GM23338 (cell line): ENCODE results near the gene DSC2. TPM values are rescaled to one million over a fixed set of nuclear protein-coding genes. Genes with fewer than 3 reads are reported as not detected.

ENCODE experiments used
- ATAC-seq: fragments of 200-7000 bp; cut with Tn5 transposase; 3 replicates; pipeline ENCODE4 v1.9.1; 2020
- DNase-seq: peaks from one replicate; pipeline ENCODE4 v3.0.0-alpha.2; 2015; ENCODE audit warnings: low spot score
- H2AFZ ChIP-seq: fragments of 200-600 bp; sonication (generic); 2 replicates; pipeline ENCODE4 v1.8.0; 2016; ENCODE audit warnings: antibody characterized with exemption, mild to moderate bottlenecking, moderate library complexity
- H3F3A ChIP-seq: fragments of 200-600 bp; sonication (generic); replicated peaks from 2 replicates; pipeline ENCODE4 v1.8.0; 2017; ENCODE audit warnings: antibody characterized with exemption, mixed run types, low read depth
- H3K27ac ChIP-seq: fragments of 200-600 bp; sonication (generic); 2 replicates; pipeline ENCODE4 v1.6.1; 2016; ENCODE audit warnings: low read depth
- H3K27me3 ChIP-seq: fragments of 200-600 bp; sonication (generic); 2 replicates; pipeline ENCODE4 v1.8.0; 2016; ENCODE audit warnings: mild to moderate bottlenecking, mixed run types, moderate library complexity; ENCODE audit not compliant: insufficient read depth
- H3K36me3 ChIP-seq: fragments of 200-600 bp; sonication (generic); 2 replicates; pipeline ENCODE4 v1.8.0; 2016; ENCODE audit warnings: mild to moderate bottlenecking; ENCODE audit not compliant: insufficient read depth
- H3K4me1 ChIP-seq: fragments of 200-600 bp; sonication (generic); 2 replicates; pipeline ENCODE4 v1.8.0; 2016; ENCODE audit warnings: mild to moderate bottlenecking, moderate library complexity; ENCODE audit not compliant: insufficient read depth
- H3K4me2 ChIP-seq: fragments of 200-600 bp; sonication (generic); 2 replicates; pipeline ENCODE4 v1.7.1; 2017; ENCODE audit warnings: mixed run types
- H3K4me3 ChIP-seq: fragments of 200-600 bp; sonication (generic); 2 replicates; pipeline ENCODE4 v1.6.1; 2016; ENCODE audit warnings: mixed run types
- H3K79me2 ChIP-seq: fragments of 200-600 bp; sonication (generic); replicated peaks from 2 replicates; pipeline ENCODE4 v1.8.0; 2017; ENCODE audit warnings: mild to moderate bottlenecking; ENCODE audit not compliant: insufficient read depth
- H3K9me2 ChIP-seq: fragments of 200-600 bp; sonication (generic); 2 replicates; pipeline ENCODE4 v1.8.0; 2017; ENCODE audit not compliant: insufficient read depth
- H4K20me1 ChIP-seq: fragments of 200-600 bp; sonication (generic); replicated peaks from 2 replicates; pipeline ENCODE4 v1.8.0; 2017; ENCODE audit warnings: mild to moderate bottlenecking; ENCODE audit not compliant: insufficient read depth
- H3K27ac Mint-ChIP-seq: 2 replicates; pipeline ENCODE4 v1.8.0; 2020; ENCODE audit warnings: inconsistent platforms, mild to moderate bottlenecking, moderate library complexity, mixed read lengths
- H3K27me3 Mint-ChIP-seq: 3 replicates; pipeline ENCODE4 v1.8.0; 2022; ENCODE audit warnings: low read depth, mild to moderate bottlenecking, moderate library complexity, mixed read lengths, inconsistent platforms; ENCODE audit not compliant: insufficient read depth, poor library complexity
- H3K36me3 Mint-ChIP-seq: 3 replicates; pipeline ENCODE4 v1.8.0; 2021; ENCODE audit warnings: low read depth, mild to moderate bottlenecking, inconsistent platforms, moderate library complexity, mixed read lengths
- H3K4me1 Mint-ChIP-seq: 3 replicates; pipeline ENCODE4 v1.8.0; 2020; ENCODE audit warnings: mild to moderate bottlenecking, inconsistent platforms, mixed read lengths
- H3K4me3 Mint-ChIP-seq: 3 replicates; pipeline ENCODE4 v1.8.0; 2021; ENCODE audit warnings: moderate library complexity, mild to moderate bottlenecking, inconsistent platforms, mixed read lengths
- H3K9me3 Mint-ChIP-seq: 3 replicates; pipeline ENCODE4 v1.8.0; 2020; ENCODE audit warnings: moderate library complexity, mild to moderate bottlenecking, inconsistent platforms, mixed read lengths
- CREB1 ChIP-seq: fragments of 250-450 bp; sonication (Bioruptor Pico); IDR thresholded peaks from 2 replicates; pipeline ENCODE4 v1.5.0; 2020; ENCODE audit warnings: low read depth, mild to moderate bottlenecking, moderate library complexity
- EZH2 ChIP-seq: fragments of 200-600 bp; sonication (generic); IDR thresholded peaks from one replicate; pipeline ENCODE4 v1.8.0; 2017; ENCODE audit warnings: antibody characterized with exemption, mild to moderate bottlenecking, low read depth; ENCODE audit not compliant: unreplicated experiment
- EZH2phosphoT487 ChIP-seq: fragments of 200-600 bp; sonication (generic); IDR thresholded peaks from one replicate; pipeline ENCODE4 v1.8.1; 2018; ENCODE audit warnings: antibody characterized with exemption; ENCODE audit not compliant: unreplicated experiment
- JUNB ChIP-seq: IDR thresholded peaks from one replicate; pipeline ENCODE4 v1.6.1; 2016; ENCODE audit warnings: antibody characterized with exemption; ENCODE audit not compliant: unreplicated experiment
- NANOG ChIP-seq: IDR thresholded peaks from 2 replicates; pipeline ENCODE4 v1.6.1; 2016; ENCODE audit warnings: antibody characterized with exemption, borderline replicate concordance
- REST ChIP-seq: IDR thresholded peaks from one replicate; pipeline ENCODE4 v1.6.1; 2018; ENCODE audit warnings: antibody characterized with exemption; ENCODE audit not compliant: unreplicated experiment
- ZNF114 ChIP-seq: fragments of 250-450 bp; sonication (Bioruptor Pico); IDR thresholded peaks from 2 replicates; pipeline ENCODE4 v1.5.0; 2020; ENCODE audit warnings: mild to moderate bottlenecking, moderate library complexity
- ZNF331 ChIP-seq: fragments of 250-450 bp; sonication (Bioruptor Pico); IDR thresholded peaks from 2 replicates; pipeline ENCODE4 v1.5.0; 2020; ENCODE audit warnings: low read depth, mild to moderate bottlenecking, moderate library complexity
- polyA plus RNA-seq: library from polyadenylated mRNA; unstranded; fragments of >200 nt; fragmentation: Nextera tagmentation; extraction: Ambion mirVana; gene quantifications from 2 replicates; pipeline ENCODE4 v1.2.1, GENCODE V29; 2016
- total RNA-seq: library from RNA; depleted of rRNA; stranded (reverse); fragments of >200 nt; shearing (Covaris generic); gene quantifications from 2 replicates; pipeline ENCODE4 v1.2.3, GENCODE V29; 2014

Gene DSC2
- total and polyA plus RNA-seq, 2 experiments from 2014 or later: 10.5 to 20.4 TPM

DNA sequence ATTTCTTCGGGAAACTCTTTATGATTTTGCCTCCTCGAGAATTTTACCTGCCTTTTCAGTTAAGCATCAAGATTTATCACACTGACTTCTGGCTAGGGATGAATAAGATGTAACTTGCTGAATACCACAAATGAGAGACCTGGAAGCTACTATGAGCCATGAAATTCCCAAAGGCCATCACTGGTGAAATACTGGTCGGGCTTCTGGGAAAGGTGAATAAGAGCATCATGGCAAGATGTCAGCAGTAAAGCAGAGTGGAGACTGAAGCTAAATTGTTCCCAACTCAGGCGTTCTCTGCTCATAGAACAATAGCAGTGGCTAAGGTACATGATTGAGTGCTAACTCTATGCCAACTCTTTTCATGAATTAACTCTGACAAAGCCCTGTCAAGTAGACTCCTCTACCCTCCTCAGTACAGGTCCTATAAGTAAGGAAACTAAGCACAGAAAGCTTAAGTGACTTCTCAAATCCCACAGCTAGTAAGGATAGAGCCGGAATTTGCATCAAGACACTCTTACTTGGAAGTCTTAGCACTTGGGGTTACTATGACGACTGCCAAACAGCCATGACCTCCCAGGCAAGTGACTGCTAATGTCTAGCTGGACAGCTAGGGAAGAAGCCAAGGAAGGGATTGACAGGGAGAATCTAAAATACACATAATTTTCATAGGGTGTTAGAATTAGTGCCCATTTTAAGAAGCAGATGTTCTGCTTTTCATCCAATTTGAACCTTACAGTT is 37.0 kb downstream of the DSC2 start:
- no peaks in the 10 kb centered on the region for H3K4me1 ChIP-seq
- Mint-ChIP-seq H3K27me3 (peaks cover 3% of the 10 kb centered on the region), H3K4me1 (peaks cover 7% of the 10 kb centered on the region), H3K4me3 (no peak overlapping the region), H3K36me3 (peaks cover 12% of the 10 kb centered on the region), H3K27ac (no peak overlapping the region), H3K9me3 (no peaks in the 10 kb centered on the region)
- H2AFZ ChIP-seq: no peak overlapping the region
- no peaks in the 10 kb centered on the region for H3F3A ChIP-seq
- H4K20me1 ChIP-seq: no peaks in the 10 kb centered on the region
- peaks cover 12% of the 10 kb centered on the region; the same call in 1 of the 2 replicates for H3K36me3 ChIP-seq
- DNase-seq (peak; percentile 61), ATAC-seq (peak; percentile 53)
- H3K27me3 ChIP-seq: no peaks in the 10 kb centered on the region
- no peak overlapping the region for H3K4me2 ChIP-seq
- no peak for TF ChIP-seq EZH2phosphoT487
- TF ChIP-seq NANOG: no peak
- H3K27ac ChIP-seq: no peak overlapping the region
- H3K79me2 ChIP-seq: no peaks in the 10 kb centered on the region
- H3K9me2 ChIP-seq: no peaks in the 10 kb centered on the region
- H3K4me3 ChIP-seq: no peak overlapping the region

DNA sequence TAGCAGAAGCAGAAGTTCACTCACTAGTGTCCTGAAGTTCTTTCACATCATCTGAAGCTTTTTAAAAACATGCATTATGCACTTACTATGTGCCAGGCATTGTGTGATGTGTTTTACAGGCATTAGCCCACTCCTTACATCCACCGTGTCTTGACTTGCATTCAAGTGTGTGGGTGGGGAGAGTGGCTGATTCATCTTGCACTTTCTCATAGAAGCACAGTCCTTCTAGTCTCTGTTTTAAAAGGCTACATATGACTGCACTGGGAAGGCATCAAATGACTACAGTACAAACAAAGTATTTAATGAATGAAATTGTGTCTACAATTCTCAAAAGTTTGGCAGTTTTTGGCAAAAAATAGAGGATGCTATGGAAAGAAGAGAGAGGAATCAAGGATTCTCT is 38.1 kb downstream of the DSC2 start:
- no peak for TF ChIP-seq ZNF331 (CRISPR knock-in tag)
- no peak for TF ChIP-seq JUNB
- TF ChIP-seq CREB1 (CRISPR knock-in tag): no peak
- H3K27me3 ChIP-seq: no peaks in the 10 kb centered on the region
- H3K27ac ChIP-seq: no peak overlapping the region
- H3K4me1 ChIP-seq: no peaks in the 10 kb centered on the region
- H3K4me3 ChIP-seq: no peak overlapping the region
- Mint-ChIP-seq H3K27me3 (peaks cover 4% of the 10 kb centered on the region), H3K27ac (no peak overlapping the region), H3K4me1 (peaks cover 7% of the 10 kb centered on the region), H3K36me3 (peaks cover 5% of the 10 kb centered on the region; the same call in 2 of the 3 replicates), H3K4me3 (no peak overlapping the region), H3K9me3 (no peaks in the 10 kb centered on the region)
- no peaks in the 10 kb centered on the region for H3K9me2 ChIP-seq
- H4K20me1 ChIP-seq: no peaks in the 10 kb centered on the region
- DNase-seq (no peak), ATAC-seq (no peak)
- H2AFZ ChIP-seq: no peak overlapping the region
- H3F3A ChIP-seq: no peaks in the 10 kb centered on the region
- peaks cover 12% of the 10 kb centered on the region; the same call in 1 of the 2 replicates for H3K36me3 ChIP-seq
- no peaks in the 10 kb centered on the region for H3K79me2 ChIP-seq
- no peak overlapping the region for H3K4me2 ChIP-seq

DNA sequence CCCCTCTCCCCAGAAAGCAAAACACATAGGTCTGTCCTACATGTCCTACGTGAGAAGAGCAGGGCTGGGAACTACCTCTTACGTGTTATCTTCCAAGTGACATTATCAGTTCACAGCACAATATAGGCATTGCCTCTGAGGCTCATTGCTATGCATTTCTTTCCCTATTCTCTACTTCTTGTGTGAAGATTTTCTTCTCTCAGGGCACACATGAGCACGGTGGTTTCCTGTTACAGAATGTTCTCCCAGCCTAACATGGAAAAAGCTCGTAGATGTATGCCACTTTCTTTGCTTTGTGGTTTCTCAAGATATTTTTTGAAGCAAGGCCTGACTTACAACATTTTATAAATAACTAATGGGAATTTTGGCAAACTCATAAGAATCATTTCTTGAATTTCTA is 40.3 kb downstream of the DSC2 start:
- no peaks in the 10 kb centered on the region for H3K79me2 ChIP-seq
- DNase-seq (no peak), ATAC-seq (no peak)
- no peaks in the 10 kb centered on the region for H3K9me2 ChIP-seq
- no peak overlapping the region for H2AFZ ChIP-seq
- Mint-ChIP-seq H3K9me3 (no peaks in the 10 kb centered on the region), H3K4me1 (peaks cover 27% of the 10 kb centered on the region), H3K36me3 (no peaks in the 10 kb centered on the region), H3K4me3 (no peak overlapping the region), H3K27ac (no peak overlapping the region), H3K27me3 (peaks cover 4% of the 10 kb centered on the region)
- H3K4me1 ChIP-seq: peaks cover 10% of the 10 kb centered on the region; the same call in 1 of the 2 replicates
- H3K36me3 ChIP-seq: no peaks in the 10 kb centered on the region
- H3K27me3 ChIP-seq: no peaks in the 10 kb centered on the region
- TF ChIP-seq ZNF114 (no peak), EZH2phosphoT487 (no peak), REST (no peak), EZH2 (no peak), JUNB (no peak)
- H3F3A ChIP-seq: no peaks in the 10 kb centered on the region
- H3K27ac ChIP-seq: no peak overlapping the region
- no peaks in the 10 kb centered on the region for H4K20me1 ChIP-seq
- H3K4me3 ChIP-seq: no peak overlapping the region
- no peak overlapping the region for H3K4me2 ChIP-seq
